ENCODE data around the gene NDUFS5.

GRCh38 chr1:39023140-39023539, 3.0 kb upstream of the NDUFS5 start:
- TF ChIP-seq EP300 (IDR thresholded peaks at IDR 0.05) (no peak), CTCF (IDR thresholded peaks at IDR 0.05) (no peak), POLR2A (IDR thresholded peaks at IDR 0.05) (no peak)

Measured in sigmoid colon (tissue), 4 donors.